NCI-H2081 (cell line): ENCODE measurements around the gene PLA2G4F.

Experiments used
- DNase-seq, 2 experiments: peaks; one replicate each; lab custom pipeline; 2025; lab: John Stamatoyannopoulos, UW

The PLA2G4F gene

DNA sequence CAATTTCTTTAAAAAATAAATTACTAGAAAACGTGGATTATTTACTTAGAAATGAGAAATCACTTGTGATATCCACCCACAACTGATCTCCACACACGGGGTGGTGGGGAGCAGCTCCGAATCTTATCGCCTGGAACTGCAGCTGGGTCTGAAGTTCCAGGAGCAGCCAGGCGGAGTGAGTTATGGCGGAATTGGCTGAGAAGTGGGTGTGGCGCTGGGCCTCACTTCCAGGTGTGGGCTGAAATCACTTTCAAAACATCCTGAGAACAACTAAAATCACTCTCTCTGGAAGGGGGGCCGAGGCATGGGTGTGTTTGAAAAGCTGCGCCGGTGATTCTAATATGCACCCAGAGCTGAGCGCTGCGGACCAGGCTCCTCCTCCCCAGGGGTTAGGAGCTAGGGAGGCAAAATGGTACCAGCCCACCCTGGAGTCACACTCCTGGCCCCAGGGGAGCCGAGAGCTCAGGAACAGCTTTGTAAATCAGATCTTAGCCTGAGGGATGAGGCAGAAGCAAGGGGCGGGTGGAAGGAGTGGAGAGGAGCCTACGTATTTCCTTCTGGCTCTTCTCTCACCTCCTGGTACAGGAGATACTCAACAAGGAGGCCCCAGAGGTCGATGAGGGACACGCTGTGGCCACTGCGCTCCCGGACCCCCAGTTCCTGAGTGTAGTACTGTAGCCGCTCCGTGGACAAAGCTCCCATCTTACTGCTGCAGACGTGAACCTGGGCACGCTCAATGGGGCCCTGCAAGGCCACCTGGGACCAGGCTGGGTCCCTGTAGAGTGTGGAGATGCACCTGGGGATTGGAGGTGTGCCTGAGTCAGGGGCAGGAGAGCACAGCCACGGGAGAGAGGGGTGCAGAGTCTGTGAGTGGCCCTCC, 9.6 kb downstream of the PLA2G4F start:
- no peak for DNase-seq

GRCh38 chr15:42145546-42146455, 10.6 kb downstream of the PLA2G4F start:
- no peak for DNase-seq

GRCh38 chr15:42144841-42145375, 11.5 kb downstream of the PLA2G4F start:
- no peak for DNase-seq

GRCh38 chr15:42143866-42144625, 12.4 kb downstream of the PLA2G4F start:
- DNase-seq: no peak

- no peak for DNase-seq
These were observed 13.1 kb downstream of the PLA2G4F start for GRCh38 chr15:42143356-42143755.

DNA sequence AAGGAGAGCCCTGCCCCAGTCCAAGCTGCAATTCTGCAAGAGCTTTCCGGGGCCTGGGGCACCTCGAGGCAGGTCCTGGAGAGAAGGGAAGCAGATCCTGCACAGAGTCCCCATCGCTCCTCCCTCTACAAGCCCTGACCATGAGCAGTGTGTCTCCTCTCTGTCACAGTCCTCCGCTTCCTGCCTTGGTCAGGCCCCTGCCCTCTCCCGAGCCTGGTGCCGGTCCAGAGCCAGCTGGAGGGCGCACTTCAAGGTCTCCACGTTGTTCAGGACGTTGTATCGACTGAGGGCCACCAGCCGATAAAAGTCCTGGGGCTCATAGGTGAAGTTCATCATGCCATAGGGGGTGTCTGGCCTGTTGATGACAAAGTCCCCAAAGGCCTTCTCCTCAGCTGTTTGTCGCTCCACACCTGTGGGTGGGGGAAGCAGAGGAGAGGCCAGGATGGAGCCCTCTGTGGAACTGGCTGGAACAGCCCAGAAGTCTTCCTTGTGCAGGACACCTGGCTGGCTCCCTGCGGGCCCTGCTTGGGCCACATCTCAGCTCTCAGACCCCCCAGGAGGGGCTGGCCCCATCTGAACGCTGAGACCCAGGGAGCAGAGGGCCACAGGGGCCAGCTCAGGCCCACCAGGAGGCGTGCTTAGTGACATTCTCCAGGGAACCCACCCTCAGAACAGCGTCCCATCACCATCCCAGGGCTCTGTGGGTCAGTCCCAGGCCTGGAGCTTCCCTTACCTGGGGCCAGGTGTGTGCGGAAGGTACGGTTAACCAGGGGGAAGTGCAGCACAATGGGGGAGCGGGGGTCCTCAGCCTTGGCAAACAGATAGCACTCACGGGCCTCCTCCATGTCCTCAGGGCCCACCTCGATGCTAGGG, 14.4 kb downstream of the PLA2G4F start:
- DNase-seq: no peak

GRCh38 chr15:42141246-42141645, 15.2 kb downstream of the PLA2G4F start:
- no peak for DNase-seq

GRCh38 chr15:42140383-42141070, 15.9 kb downstream of the PLA2G4F start:
- DNase-seq: no peak

DNA sequence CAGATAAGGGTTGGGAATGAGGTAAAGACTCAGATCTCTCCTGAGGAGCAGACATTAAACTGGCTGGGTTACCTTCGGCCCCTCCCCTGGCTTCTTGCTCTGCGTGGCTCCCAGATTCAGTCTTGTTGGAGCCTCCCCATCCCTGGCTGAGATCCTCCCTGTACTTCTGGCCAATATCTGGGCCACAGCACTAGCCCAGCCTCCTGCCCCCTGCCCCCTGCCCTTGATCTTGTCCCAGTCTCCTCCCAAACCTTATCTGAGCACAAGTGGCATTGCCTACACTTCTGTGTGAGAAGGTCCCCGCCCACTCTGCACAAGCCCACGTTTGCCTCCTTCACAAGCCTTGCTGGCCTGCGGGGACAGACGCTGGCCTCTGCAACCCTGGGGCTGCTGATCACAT, 16.8 kb downstream of the PLA2G4F start:
- no peak for DNase-seq

DNA sequence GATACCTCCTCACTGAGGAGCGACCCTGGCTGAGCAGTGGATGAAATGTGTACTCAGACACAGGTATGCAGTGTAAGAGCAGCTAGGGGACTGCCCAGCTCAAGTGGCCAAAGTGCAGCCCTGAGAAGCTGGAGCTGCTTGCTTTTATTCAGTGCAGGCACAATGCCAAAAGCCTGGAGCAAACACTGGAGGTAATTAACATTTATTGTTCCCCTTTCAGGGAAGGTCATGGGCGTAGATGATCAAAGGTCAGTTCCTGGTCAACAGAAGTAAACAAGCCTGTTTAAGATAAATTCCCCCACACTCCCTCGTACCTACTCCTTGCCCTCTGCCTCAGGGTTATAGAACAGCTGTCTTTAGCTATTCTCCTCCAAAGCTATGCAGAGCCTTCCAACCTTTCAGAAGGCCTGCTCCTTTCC, 17.5 kb downstream of the PLA2G4F start:
- DNase-seq: no peak

GRCh38 chr15:42138411-42138810, 18.0 kb downstream of the PLA2G4F start:
- no peak for DNase-seq

DNA sequence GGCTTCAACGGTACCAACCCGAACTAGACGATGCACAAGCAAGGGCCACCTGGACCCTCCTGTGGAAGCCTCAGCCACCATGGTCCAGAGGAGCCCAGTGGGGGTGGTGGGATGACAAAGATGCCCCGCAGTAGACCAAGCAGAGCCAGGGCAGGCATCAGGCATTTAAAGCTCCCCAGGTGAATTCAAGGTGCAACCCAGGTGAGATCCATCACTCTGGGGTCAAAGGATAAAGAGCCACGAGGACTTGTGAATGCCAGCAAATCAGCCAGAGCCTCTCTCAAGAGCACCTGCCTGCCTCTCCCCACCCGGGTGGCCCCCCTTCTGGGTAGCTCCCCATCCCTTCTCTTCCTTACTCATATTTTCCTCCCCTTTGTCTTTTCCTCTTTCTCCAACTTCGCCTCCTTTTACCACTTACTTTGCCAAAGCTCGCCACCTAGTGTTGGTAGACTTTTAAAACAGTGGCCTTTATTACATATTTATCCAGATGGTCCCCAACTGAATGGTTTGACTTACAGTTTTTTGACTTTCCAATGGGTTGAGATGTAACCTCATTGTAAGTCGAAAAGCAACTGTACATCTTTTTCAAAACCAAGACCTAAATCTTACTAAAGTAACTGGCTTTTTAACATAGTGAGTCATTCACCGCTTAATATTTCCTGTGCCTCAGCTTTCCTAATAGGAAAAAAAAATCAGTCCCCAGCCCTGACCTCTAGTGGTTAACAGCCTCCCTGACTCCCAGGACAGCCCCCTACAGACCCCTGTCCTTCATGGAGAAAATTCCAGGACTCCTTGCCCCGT, 18.8 kb downstream of the PLA2G4F start:
- peak; percentile 47 to 54 for DNase-seq

DNA sequence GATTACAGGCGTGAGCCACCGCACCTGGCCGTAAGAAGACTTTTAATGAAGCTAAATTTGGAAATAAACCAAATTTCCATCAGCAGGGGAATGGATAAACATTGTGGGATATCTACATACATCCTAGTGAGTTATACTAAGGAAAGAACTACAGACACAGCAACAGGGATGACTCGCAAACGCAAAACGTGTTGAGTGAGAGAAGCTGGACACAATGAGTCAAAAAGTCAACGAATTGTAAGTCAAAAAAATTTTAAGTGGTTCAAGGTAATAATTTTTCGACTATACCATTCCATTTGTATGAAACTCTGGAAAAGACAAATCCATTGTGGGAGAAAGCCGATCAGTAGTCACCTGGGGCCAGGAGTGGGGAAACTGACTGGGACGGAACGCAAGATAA, 19.9 kb downstream of the PLA2G4F start:
- no peak for DNase-seq

DNA sequence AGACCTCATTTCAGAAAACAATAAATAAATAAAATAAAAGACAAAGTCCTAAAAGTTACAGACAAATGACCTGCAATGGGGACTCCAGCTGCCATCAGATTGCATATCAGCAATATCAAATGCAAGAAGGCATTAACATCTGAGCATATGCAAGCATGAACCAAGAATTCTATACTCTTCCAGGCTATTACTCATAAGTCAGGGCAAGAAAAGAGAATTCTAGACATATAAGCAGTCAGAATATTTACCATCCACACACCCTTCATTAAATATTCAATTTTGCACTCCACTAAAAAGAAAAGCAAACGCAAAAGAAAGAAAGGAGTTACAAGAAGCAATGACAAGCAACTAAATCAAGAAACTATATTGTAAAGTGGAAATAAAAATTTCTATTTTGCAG, 21.1 kb downstream of the PLA2G4F start:
- no peak for DNase-seq

- DNase-seq: no peak
These were observed 21.7 kb downstream of the PLA2G4F start for GRCh38 chr15:42134617-42135245.

- DNase-seq: peak; percentile 45 to 51
These were observed 22.4 kb downstream of the PLA2G4F start for GRCh38 chr15:42133886-42134502.

DNA sequence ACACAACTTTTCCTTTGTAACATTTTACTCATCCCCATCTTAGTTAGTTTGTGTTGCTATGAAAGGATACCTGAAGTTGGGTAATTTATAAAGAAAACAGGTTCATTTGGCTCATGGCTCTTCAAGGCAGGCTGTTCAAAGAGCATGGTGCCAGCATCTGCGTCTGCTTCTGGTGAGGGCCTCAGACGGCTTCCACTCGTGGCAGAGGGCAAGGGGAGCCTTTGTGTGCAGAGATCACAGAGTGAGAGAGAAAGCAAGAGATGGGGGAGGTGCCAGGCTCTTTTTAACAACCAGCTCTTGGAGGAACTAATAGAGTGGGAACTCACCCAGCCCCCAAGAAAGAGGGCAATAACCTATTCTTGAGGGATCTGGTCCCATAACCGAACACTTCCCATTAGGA, 23.1 kb downstream of the PLA2G4F start:
- no peak for DNase-seq
